Retinal pigment epithelial cell (primary cell): ENCODE data around the gene MYO18B.

ENCODE experiments used
- DNase-seq: peaks from one replicate; pipeline ENCODE4 v3.0.0-alpha.2; 2010; ENCODE audit warnings: low read depth
- H3K4me3 ChIP-seq: 2 replicates; pipeline ENCODE4 v1.5.1; 2011; ENCODE audit warnings: mild to moderate bottlenecking, low read length, control low read depth, moderate library complexity
- CTCF ChIP-seq: conservative IDR thresholded peaks from 2 replicates; pipeline ENCODE4 v1.5.1; 2011; ENCODE audit warnings: low read depth, low read length, control low read depth, inconsistent platforms

Gene MYO18B

GRCh38 chr22:25902402-25902801 lies 160.4 kb downstream of the MYO18B start:
- no peak for DNase-seq
- TF ChIP-seq CTCF, result no peak

GRCh38 chr22:25903294-25903693 lies 161.3 kb downstream of the MYO18B start:
- TF ChIP-seq CTCF, result no peak

More at GRCh38 chr22:25902402-25902801, 160.4 kb downstream of the MYO18B start:
- no peak overlapping the region for H3K4me3 ChIP-seq

GRCh38 chr22:25908212-25908611 lies 166.2 kb downstream of the MYO18B start:
- TF ChIP-seq CTCF, result no peak
- H3K4me3 ChIP-seq, result no peak overlapping the region
- DNase-seq, result no peak

More at GRCh38 chr22:25903294-25903693, 161.3 kb downstream of the MYO18B start:
- DNase-seq, result no peak
- H3K4me3 ChIP-seq, result no peak overlapping the region

GRCh38 chr22:25908755-25909154 lies 166.8 kb downstream of the MYO18B start:
- TF ChIP-seq CTCF, result no peak
- no peak for DNase-seq
- H3K4me3 ChIP-seq, result no peak overlapping the region

- no peak overlapping the region for H3K4me3 ChIP-seq
- TF ChIP-seq CTCF, result no peak
- no peak for DNase-seq
Observed at GRCh38 chr22:25909614-25910387, 167.8 kb downstream of the MYO18B start.

GRCh38 chr22:25911243-25911972 lies 169.4 kb downstream of the MYO18B start:
- no peak for TF ChIP-seq CTCF
- no peak overlapping the region for H3K4me3 ChIP-seq
- DNase-seq, result no peak

- no peak overlapping the region for H3K4me3 ChIP-seq
- DNase-seq, result no peak
- no peak for TF ChIP-seq CTCF
Observed at GRCh38 chr22:25919452-25919851, 177.5 kb downstream of the MYO18B start.
